SK-N-SH (cell line): Measurements from ENCODE around the gene NAXD. TPM values are rescaled to one million over a fixed set of nuclear protein-coding genes. Genes with fewer than 3 reads are reported as not detected.
A peak's percentile ranks its signal among the peaks of the same experiment; 100 is the strongest.

Source experiments
- CTCF ChIA-PET: fragments of 300-600, 350-600 bp; formaldehyde crosslinking; extraction: SDS; loops from one replicate; lab custom pipeline; 2021; lab: Yijun Ruan, JAX
- POLR2A ChIA-PET: fragments of 350-600 bp; sonication (Branson Sonifier 250); formaldehyde crosslinking; extraction: SDS; loops from one replicate; lab custom pipeline; 2020; ENCODE audit warnings: antibody characterized with exemption, inconsistent platforms; lab: Yijun Ruan, JAX
- DNase-seq: peaks from one replicate; pipeline ENCODE4 v3.0.0; 2012
- H2AFZ ChIP-seq: fragments of 200-600 bp; sonication (generic); 2 replicates; pipeline ENCODE4 v1.8.1; 2016; ENCODE audit warnings: antibody characterized with exemption, mild to moderate bottlenecking, low read depth
- H3F3A ChIP-seq: fragments of 200-600 bp; sonication (generic); replicated peaks from 2 replicates; pipeline ENCODE3; 2016; ENCODE audit warnings: antibody characterized with exemption, mild to moderate bottlenecking; ENCODE audit not compliant: insufficient read depth
- H3K27ac ChIP-seq, 2 experiments: fragments of 200-500 bp in 1 of 2; fragments of 200-600 bp in 1 of 2; sonication (Bioruptor generic) in 1 of 2; sonication (generic), shearing (Covaris generic) in 1 of 2; 2 replicates each; pipeline versions ENCODE4 v1.5.1 to v1.6.1; 2014 to 2016; ENCODE audit warnings: low read depth in 2 of 2, inconsistent platforms in 1 of 2, low read length in 1 of 2, mild to moderate bottlenecking in 1 of 2, mixed read lengths in 1 of 2
- H3K27me3 ChIP-seq: fragments of 200-600 bp; sonication (generic), shearing (Covaris generic); 2 replicates; pipeline ENCODE4 v1.6.1; 2016; ENCODE audit warnings: mixed run types; ENCODE audit not compliant: insufficient read depth
- H3K36me3 ChIP-seq, 2 experiments: fragments of 200-500 bp in 1 of 2; fragments of 200-600 bp in 1 of 2; sonication (Bioruptor generic) in 1 of 2; sonication (generic) in 1 of 2; replicated peaks in 1 of 2; 2 replicates each; pipeline versions ENCODE3 to v1.5.1; 2014 to 2016; ENCODE audit warnings: low read length in 1 of 2, mild to moderate bottlenecking in 1 of 2; ENCODE audit not compliant: insufficient read depth in 2 of 2, control insufficient read depth in 1 of 2
- H3K4me1 ChIP-seq, 2 experiments: fragments of 200-500 bp in 1 of 2; fragments of 200-600 bp in 1 of 2; sonication (Bioruptor generic) in 1 of 2; sonication (generic), shearing (Covaris generic) in 1 of 2; 2 replicates each; pipeline versions ENCODE4 v1.5.1 to v1.6.1; 2014 to 2016; ENCODE audit warnings: low read depth in 1 of 2, low read length in 1 of 2, mixed run types in 1 of 2; ENCODE audit not compliant: insufficient read depth in 2 of 2, control insufficient read depth in 1 of 2
- H3K4me2 ChIP-seq: fragments of 200-600 bp; sonication (generic), shearing (Covaris generic); 2 replicates; pipeline ENCODE4 v1.6.1; 2017; ENCODE audit warnings: mixed run types
- H3K4me3 ChIP-seq, 2 experiments: fragments of 200-500 bp in 1 of 2; fragments of 200-600 bp in 1 of 2; sonication (Bioruptor generic) in 1 of 2; sonication (generic), shearing (Covaris generic) in 1 of 2; 2 replicates each; pipeline versions ENCODE4 v1.5.1 to v1.8.1; 2014 to 2016; ENCODE audit warnings: low read depth in 2 of 2, inconsistent platforms in 1 of 2, low read length in 1 of 2, mild to moderate bottlenecking in 1 of 2, mixed read lengths in 1 of 2, moderate library complexity in 1 of 2
- H3K79me2 ChIP-seq: fragments of 200-600 bp; sonication (generic); 2 replicates; pipeline ENCODE4 v1.8.1; 2017; ENCODE audit warnings: mild to moderate bottlenecking; ENCODE audit not compliant: insufficient read depth
- H3K9ac ChIP-seq: fragments of 200-600 bp; sonication (generic); 2 replicates; pipeline ENCODE4 v1.6.1; 2017; ENCODE audit warnings: mixed run types
- H3K9me2 ChIP-seq: fragments of 200-600 bp; sonication (generic); 2 replicates; pipeline ENCODE4 v1.6.1; 2017; ENCODE audit warnings: mixed run types
- H3K9me3 ChIP-seq: fragments of 200-600 bp; sonication (generic); 2 replicates; pipeline ENCODE4 v1.6.1; 2017; ENCODE audit warnings: mixed run types, mild to moderate bottlenecking, moderate library complexity
- H4K20me1 ChIP-seq: fragments of 200-600 bp; sonication (generic); 2 replicates; pipeline ENCODE4 v1.6.1; 2017; ENCODE audit warnings: mild to moderate bottlenecking, mixed run types; ENCODE audit not compliant: insufficient read depth
- EZH2phosphoT487 ChIP-seq: fragments of 200-600 bp; sonication (generic); IDR thresholded peaks from 2 replicates; pipeline ENCODE4 v1.6.1; 2017; ENCODE audit warnings: low read depth, mixed run types, mild to moderate bottlenecking, antibody characterized with exemption, moderate library complexity, borderline replicate concordance
- FOSL2 ChIP-seq: IDR thresholded peaks from 2 replicates; pipeline ENCODE4 v1.4.0; 2012; ENCODE audit warnings: low read depth, mild to moderate bottlenecking, moderate library complexity, borderline replicate concordance
- JUND ChIP-seq: IDR thresholded peaks from 2 replicates; pipeline ENCODE4 v1.4.0; 2012
- MAX ChIP-seq: IDR thresholded peaks from 2 replicates; pipeline ENCODE4 v1.4.0; 2012; ENCODE audit warnings: low read depth
- MXI1 ChIP-seq: IDR thresholded peaks from 2 replicates; pipeline ENCODE4 v1.6.1; 2012; ENCODE audit warnings: mild to moderate bottlenecking, low read depth, low read length, improper control_type of control experiment
- REST ChIP-seq: IDR thresholded peaks from 2 replicates; pipeline ENCODE4 v1.6.1; 2012; ENCODE audit warnings: mild to moderate bottlenecking, low read depth, low read length, moderate library complexity
- SIN3A ChIP-seq: IDR thresholded peaks from 2 replicates; pipeline ENCODE4 v1.6.1; 2012; ENCODE audit warnings: low read depth, mild to moderate bottlenecking, low read length, moderate library complexity, borderline replicate concordance
- SMC3 ChIP-seq: IDR thresholded peaks from 2 replicates; pipeline ENCODE4 v1.6.1; 2012; ENCODE audit warnings: low read depth, low read length, improper control_type of control experiment
- TCF12 ChIP-seq: IDR thresholded peaks from 2 replicates; pipeline ENCODE4 v1.4.0; 2012
- USF1 ChIP-seq: IDR thresholded peaks from 2 replicates; pipeline ENCODE4 v1.4.0; 2012; ENCODE audit warnings: low read depth, borderline replicate concordance
- YY1 ChIP-seq: IDR thresholded peaks from 2 replicates; pipeline ENCODE4 v1.4.0; 2012; ENCODE audit warnings: low read depth, mild to moderate bottlenecking
- WGBS: methylation state at CpG from one replicate; pipeline ENCODE4 v1.1.6; 2017; ENCODE audit warnings: low lambda C conversion rate; 5-methylcytosine and 5-hydroxymethylcytosine counted together
- polyA plus RNA-seq, 3 experiments: library from polyadenylated mRNA; depleted of rRNA; stranded (reverse); fragments of >200 nt; gene quantifications; 2 replicates each; pipeline ENCODE4 v1.2.3, GENCODE V29; 2012

NAXD gene
- polyA plus RNA-seq, 1 of the 3 experiments (the other 2 are of a cell fraction), result 32.4 TPM

GRCh38 chr13:110633776-110634175, 18.4 kb downstream of the NAXD start (continued):
- TF ChIP-seq YY1, result no peak

GRCh38 chr13:110634558-110634957, 19.2 kb downstream of the NAXD start:
- CTCF ChIA-PET, result no interaction called here

More at GRCh38 chr13:110634558-110634957, 19.2 kb downstream of the NAXD start:
- no peaks in the 10 kb centered on the region for H3K9me2 ChIP-seq
- peaks cover 52% of the 10 kb centered on the region for H3K79me2 ChIP-seq
- H3K9me3 ChIP-seq, result no peaks in the 10 kb centered on the region
- H2AFZ ChIP-seq, result no peak overlapping the region
- WGBS, result 88% methylated on average over 8 of the region's 19 CpGs
- TF ChIP-seq SIN3A (no peak), MAX (peak; percentile 93), EZH2phosphoT487 (no peak), SMC3 (no peak), TCF12 (peak; percentile 29; the same call in 1 of the 2 replicates), JUND (peak; percentile 63), REST (no peak), MXI1 (no peak), FOSL2 (peak; percentile 77), USF1 (peak; percentile 49; the same call in 1 of the 2 replicates)
- DNase-seq, result no peak
- no peak overlapping the region for H3K9ac ChIP-seq
- no peak overlapping the region for H3K4me3 ChIP-seq
- peak overlapping the region in 1 of 2 experiments; percentile 49; a peak in 2 of 4 replicates for H3K27ac ChIP-seq
- H3K4me2 ChIP-seq, result 0 out of 2 replicates have a peak overlapping the region, but pooled peaks have one; percentile 0
- POLR2A ChIA-PET, result no interaction called here
- no peaks in the 10 kb centered on the region for H3K27me3 ChIP-seq
- peaks cover 16% of the 10 kb centered on the region for H4K20me1 ChIP-seq
- peaks cover 25 to 65% of the 10 kb centered on the region in 2 experiments for H3K36me3 ChIP-seq
- peaks cover 3% of the 10 kb centered on the region for H3F3A ChIP-seq
- H3K4me1 ChIP-seq, result peaks cover 0 to 2% of the 10 kb centered on the region in 2 experiments; a peak in 3 of 4 replicates
